Raji (cell line): Measurements from ENCODE around the gene NKTR.

ENCODE experiments used
- POLR2A ChIP-seq: IDR thresholded peaks from 2 replicates; pipeline ENCODE4 v1.6.1; 2011; ENCODE audit warnings: low read depth, low read length, control low read depth; ENCODE audit not compliant: insufficient read depth

The NKTR gene

DNA sequence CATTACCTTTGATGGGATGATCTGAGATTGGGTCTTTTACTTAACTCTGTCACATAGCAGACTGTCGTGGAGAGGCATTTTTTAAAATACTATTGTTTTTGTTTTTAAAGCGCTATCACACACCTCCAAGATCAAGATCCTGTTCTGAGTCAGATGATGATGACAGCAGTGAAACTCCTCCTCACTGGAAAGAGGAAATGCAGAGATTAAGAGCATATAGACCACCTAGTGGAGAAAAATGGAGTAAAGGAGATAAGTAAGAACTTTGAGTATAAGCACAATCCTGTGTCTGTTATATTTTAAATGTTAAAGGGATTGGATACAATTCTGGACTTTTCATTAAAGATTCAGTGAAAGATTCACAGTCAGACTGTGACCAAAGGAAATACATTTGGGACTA, 34.6 kb downstream of the NKTR start:
- TF ChIP-seq POLR2A: no peak

- no peak for TF ChIP-seq POLR2A
Observed at GRCh38 chr3:42637001-42637400, 36.5 kb downstream of the NKTR start.

DNA sequence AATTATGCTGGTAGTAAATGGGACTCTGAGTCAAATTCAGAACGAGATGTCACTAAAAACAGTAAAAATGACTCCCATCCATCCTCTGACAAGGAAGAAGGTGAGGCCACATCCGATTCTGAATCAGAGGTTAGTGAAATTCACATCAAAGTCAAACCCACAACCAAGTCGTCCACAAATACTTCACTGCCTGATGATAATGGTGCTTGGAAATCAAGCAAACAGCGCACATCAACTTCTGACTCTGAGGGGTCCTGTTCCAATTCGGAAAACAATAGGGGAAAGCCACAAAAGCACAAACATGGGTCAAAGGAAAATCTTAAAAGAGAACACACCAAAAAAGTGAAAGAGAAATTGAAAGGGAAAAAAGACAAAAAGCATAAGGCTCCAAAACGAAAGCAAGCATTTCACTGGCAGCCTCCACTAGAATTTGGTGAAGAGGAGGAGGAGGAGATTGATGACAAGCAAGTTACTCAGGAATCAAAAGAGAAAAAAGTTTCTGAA, 37.9 kb downstream of the NKTR start:
- TF ChIP-seq POLR2A: no peak

GRCh38 chr3:42639192-42639591, 38.7 kb downstream of the NKTR start:
- TF ChIP-seq POLR2A: no peak

- TF ChIP-seq POLR2A: no peak
Observed at GRCh38 chr3:42640129-42640528, 39.6 kb downstream of the NKTR start.

- no peak for TF ChIP-seq POLR2A
Observed at GRCh38 chr3:42640771-42641370, 40.4 kb downstream of the NKTR start.

DNA sequence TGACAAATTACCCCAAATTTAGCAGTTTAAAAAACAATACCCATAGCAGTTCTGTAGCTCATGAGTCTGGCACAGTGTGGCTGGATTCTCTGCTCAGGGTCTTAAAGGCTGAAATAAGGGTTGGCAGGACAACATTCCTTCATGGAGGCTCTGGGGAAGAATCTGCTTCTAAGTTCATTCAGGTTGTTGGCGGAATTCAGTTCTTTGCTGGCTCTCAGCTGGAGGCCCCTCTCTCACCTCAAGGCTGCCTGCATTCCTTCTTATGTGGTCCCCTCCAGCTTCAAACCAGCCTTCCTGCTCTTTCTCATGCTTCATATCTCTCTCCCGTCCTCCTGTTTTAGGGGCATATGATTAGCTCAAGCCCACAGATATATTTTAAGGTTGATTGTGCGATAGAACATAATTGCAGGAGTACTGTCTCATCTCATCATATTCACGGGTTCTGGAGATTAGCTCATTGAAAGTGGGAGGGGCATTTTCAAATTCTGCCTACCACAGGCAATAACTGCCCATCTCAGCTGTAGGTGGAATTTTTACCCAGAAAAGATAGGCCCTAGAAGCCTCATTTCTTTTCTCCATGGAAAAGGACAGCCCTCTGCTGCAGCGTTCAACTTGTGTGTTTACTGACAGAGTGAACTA, 47.5 kb downstream of the NKTR start:
- TF ChIP-seq POLR2A: no peak

DNA sequence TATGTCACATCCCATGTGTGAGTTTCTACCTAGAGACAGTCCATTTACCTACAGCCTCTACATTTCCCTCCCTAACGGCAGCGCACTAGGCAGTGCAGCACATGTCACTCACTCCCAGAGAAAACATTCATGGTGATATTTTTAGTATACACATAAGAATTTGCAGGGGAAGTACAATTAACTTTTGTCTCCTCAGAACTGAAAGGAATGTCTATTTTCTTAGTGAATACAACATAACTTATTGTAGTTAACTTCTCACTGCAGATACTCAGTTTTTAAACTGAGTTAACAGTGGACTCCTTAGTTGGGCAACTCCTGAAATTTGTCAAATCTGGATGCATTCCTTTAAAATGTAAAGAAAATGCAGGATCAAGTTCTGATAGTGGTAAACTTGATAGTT, 48.5 kb downstream of the NKTR start:
- no peak for TF ChIP-seq POLR2A

DNA sequence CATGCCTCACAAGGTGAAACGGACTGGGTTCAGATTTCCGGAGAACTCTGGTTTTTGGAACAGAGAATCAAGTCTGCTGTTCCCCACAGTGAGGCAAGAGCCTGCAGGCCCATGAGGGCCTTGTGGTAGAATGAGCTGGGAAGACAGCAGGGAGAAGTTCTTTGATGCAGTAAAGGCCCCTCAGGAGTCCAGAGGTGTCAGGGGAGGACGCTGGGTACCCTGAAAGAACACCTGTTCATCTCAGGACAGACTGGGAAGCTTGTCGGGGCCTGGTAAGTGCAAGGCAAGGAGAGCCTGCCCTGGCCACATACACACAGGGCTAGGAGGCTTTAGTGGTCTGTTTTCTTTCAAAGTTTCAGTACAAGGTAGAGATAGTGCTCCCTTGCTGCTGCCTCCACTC, 49.3 kb downstream of the NKTR start:
- TF ChIP-seq POLR2A: no peak

DNA sequence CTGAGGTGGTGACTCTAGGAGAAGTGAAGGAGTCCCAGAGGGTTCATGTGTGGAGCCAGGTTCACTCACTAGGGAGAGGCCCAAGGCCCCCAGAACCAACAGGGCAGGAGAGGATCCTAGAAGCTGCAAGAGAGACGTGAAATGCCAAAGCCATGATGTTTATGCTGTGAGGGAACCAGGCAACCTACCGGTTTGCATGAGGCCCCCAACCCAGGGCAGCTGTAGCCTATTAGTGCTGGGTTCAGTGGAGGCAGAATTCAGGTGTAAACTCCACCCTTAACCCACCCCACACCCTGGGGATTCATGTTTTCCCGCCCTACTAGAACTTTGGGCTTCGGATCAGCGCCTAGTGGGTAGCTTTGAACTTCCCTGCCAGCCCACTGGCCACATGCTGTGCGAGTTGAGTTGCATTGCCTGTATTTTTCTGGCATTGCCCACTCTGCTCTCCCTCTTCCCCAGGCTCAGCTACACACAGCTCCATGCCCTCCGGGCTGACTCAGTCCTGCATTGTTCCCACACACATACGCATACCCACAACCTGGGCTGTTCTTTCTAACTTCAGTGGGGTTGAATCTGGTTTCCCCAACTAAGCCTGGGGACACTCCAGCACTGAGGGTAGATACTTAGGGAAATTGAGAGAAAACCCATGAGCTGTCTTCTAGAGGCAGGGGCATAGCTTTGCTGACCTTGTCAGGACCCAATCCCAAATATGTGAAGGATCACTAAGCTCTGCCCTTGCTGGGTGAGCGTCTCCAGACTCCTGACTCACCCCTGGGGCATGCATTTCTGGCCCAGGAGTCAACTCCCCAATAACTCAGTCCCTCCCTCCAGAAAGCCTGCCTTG, 51.0 kb downstream of the NKTR start:
- TF ChIP-seq POLR2A: no peak

DNA sequence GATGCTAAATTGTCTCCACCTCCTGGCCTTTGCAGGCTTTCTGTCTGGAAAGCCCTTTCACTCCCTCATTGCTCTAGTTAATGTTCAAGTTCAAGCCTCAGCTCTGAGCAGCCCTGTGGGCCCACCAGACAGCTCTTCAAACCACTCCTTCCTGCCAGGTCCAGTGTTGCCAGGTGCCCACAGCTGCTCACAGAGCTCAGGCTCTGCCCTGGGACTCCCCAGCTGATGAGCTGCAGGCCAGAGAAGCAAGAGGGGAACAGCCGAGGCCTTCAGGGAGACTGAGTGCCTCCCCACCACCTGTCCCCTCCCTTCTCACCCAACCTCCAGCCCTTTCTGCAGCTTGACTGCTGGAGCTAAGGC, 51.7 kb downstream of the NKTR start:
- no peak for TF ChIP-seq POLR2A

- no peak for TF ChIP-seq POLR2A
Observed at GRCh38 chr3:42652611-42653302, 52.3 kb downstream of the NKTR start.

DNA sequence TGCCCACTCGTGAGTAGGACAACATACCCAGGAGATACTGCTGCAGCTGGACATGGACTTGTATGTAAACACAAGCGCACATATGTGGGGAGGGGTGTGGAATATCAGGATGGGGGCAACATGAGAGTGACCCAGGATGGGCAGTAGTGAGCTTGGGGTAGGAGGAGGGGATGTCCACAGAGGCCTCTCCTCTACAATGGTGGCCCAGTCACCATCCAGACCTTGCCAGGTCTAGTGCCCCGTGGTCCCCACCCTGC, 52.7 kb downstream of the NKTR start:
- no peak for TF ChIP-seq POLR2A

DNA sequence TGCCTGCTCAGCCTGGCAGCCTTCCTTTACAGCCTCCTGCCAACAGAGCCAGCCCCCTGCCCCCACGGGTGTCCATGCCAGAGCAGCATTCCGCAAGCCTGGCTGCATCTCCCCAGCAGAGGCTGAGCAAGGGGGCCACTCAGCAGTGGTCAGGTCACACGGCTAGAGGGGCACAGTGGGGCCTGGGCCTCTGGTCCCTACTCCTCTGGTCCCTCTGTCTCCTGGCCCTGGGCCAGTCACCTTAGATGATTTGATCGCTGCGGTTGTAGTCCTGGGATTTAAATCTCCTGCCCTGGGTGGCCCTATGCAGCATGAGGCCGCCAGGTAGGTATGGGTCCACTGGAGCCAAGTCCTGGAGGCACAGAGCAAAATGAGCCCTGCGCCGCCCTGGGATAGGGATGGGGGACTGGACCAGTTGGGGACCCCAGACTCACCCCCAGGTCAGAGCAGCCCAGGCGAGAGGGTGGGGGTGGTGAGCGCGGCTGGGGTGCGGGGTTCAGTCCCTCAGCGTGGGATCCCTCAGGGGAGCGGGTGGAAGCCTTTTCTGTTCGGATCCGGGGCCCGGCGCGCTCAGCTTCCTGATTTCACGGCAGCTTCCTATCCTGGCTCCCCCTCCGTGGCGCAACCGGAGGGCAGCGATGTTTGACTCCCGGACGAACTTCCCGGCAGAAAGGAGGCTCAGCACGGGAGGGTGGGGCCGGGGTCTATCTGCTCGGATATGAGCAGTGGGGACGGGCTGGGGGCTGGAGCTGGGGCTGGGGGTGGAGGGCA, 53.3 kb downstream of the NKTR start, which contains the start of gene ZBTB47:
Gene ZBTB47, plus strand, starts transcription at position 138 of the 771 bp plus-strand sequence. CDS start 4,659 bp downstream, outside the sequence.
- TF ChIP-seq POLR2A: no peak
